ENCODE results near the gene SLC22A23. TPM values are rescaled to one million over a fixed set of nuclear protein-coding genes. Genes with fewer than 3 reads are reported as not detected.
A peak's percentile ranks its signal among the peaks of the same experiment; 100 is the strongest.

Gene SLC22A23
- total RNA-seq, 1 donor from 2014 or later = 18.7 TPM

- DNase-seq (ENCODE audit: low read depth) (no peak), FAIRE-seq (no peak)
- Histone ChIP-seq H3K36me3 (ENCODE audit: control insufficient read depth, insufficient read depth, low read length) (no peaks in the 10 kb centered on the region), H3K4me3 (ENCODE audit: low read depth, low read length) (no peak overlapping the region), H3K27me3 (ENCODE audit: control insufficient read depth, insufficient read depth, low read length) (peaks cover 8% of the 10 kb centered on the region)
- TF ChIP-seq CTCF (IDR thresholded peaks at IDR 0.05; ENCODE audit: insufficient read depth, low read length, severe bottlenecking) = no peak
Measured at GRCh38 chr6:3489961-3490624, 33.2 kb upstream of the SLC22A23 start.

GRCh38 chr6:3489027-3489757 lies 32.3 kb upstream of the SLC22A23 start:
- no peaks in the 10 kb centered on the region for H3K36me3 ChIP-seq (ENCODE audit: control insufficient read depth, insufficient read depth, low read length)
- no peak for FAIRE-seq
- no peak overlapping the region for H3K4me3 ChIP-seq (ENCODE audit: low read depth, low read length)
- TF ChIP-seq CTCF (IDR thresholded peaks at IDR 0.05; ENCODE audit: insufficient read depth, low read length, severe bottlenecking) = no peak
- DNase-seq (ENCODE audit: low read depth) = peak; percentile 41
- H3K27me3 ChIP-seq (ENCODE audit: control insufficient read depth, insufficient read depth, low read length) = peaks cover 8% of the 10 kb centered on the region

- no peak for TF ChIP-seq CTCF (IDR thresholded peaks at IDR 0.05; ENCODE audit: insufficient read depth, low read length, severe bottlenecking)
- Histone ChIP-seq H3K27me3 (ENCODE audit: control insufficient read depth, insufficient read depth, low read length) (peaks cover 3% of the 10 kb centered on the region), H3K4me3 (ENCODE audit: low read depth, low read length) (no peak overlapping the region), H3K36me3 (ENCODE audit: control insufficient read depth, insufficient read depth, low read length) (no peaks in the 10 kb centered on the region)
- FAIRE-seq = no peak
- DNase-seq (ENCODE audit: low read depth) = no peak
Measured at GRCh38 chr6:3484946-3485345, 28.1 kb upstream of the SLC22A23 start.

GRCh38 chr6:3484192-3484591 lies 27.3 kb upstream of the SLC22A23 start:
- TF ChIP-seq CTCF (IDR thresholded peaks at IDR 0.05; ENCODE audit: insufficient read depth, low read length, severe bottlenecking) = no peak
- Histone ChIP-seq H3K27me3 (ENCODE audit: control insufficient read depth, insufficient read depth, low read length) (peaks cover 2% of the 10 kb centered on the region), H3K36me3 (ENCODE audit: control insufficient read depth, insufficient read depth, low read length) (no peaks in the 10 kb centered on the region), H3K4me3 (ENCODE audit: low read depth, low read length) (no peak overlapping the region)
- no peak for FAIRE-seq
- DNase-seq (ENCODE audit: low read depth) = peak; percentile 62

GRCh38 chr6:3483675-3484074 lies 26.8 kb upstream of the SLC22A23 start:
- DNase-seq (ENCODE audit: low read depth) = no peak
- no peak for TF ChIP-seq CTCF (IDR thresholded peaks at IDR 0.05; ENCODE audit: insufficient read depth, low read length, severe bottlenecking)
- H3K4me3 ChIP-seq (ENCODE audit: low read depth, low read length) = no peak overlapping the region
- no peak for FAIRE-seq
- H3K27me3 ChIP-seq (ENCODE audit: control insufficient read depth, insufficient read depth, low read length) = peaks cover 2% of the 10 kb centered on the region
- no peaks in the 10 kb centered on the region for H3K36me3 ChIP-seq (ENCODE audit: control insufficient read depth, insufficient read depth, low read length)

Data from bronchial epithelial cell (primary cell).